DOHH2 (cell line): ENCODE measurements around the gene DBNDD1.
"Not testable (repeated sequence)": the region's sequence is repeated elsewhere in the genome, so short reads cannot be mapped to it uniquely, and the experiment has no call there.

Experiments
- H3F3A ChIP-seq: fragments of 200-600 bp; sonication (generic), shearing (Covaris generic); 2 replicates; pipeline ENCODE4 v1.6.0; 2016; ENCODE audit warnings: antibody characterized with exemption, mild to moderate bottlenecking; ENCODE audit not compliant: control insufficient read depth, insufficient read depth
- H3K27ac ChIP-seq: fragments of 200-600 bp; sonication (generic); 2 replicates; pipeline ENCODE4 v1.5.1; 2014; ENCODE audit warnings: low read depth, mild to moderate bottlenecking, low read length, moderate library complexity
- H3K27me3 ChIP-seq: fragments of 200-600 bp; sonication (generic); 2 replicates; pipeline ENCODE4 v1.6.1; 2014; ENCODE audit warnings: mild to moderate bottlenecking, low read length, mixed read lengths; ENCODE audit not compliant: control insufficient read depth
- H3K36me3 ChIP-seq: fragments of 200-600 bp; sonication (generic); 2 replicates; pipeline ENCODE4 v1.6.1; 2014; ENCODE audit warnings: mild to moderate bottlenecking, low read length, moderate library complexity, mixed read lengths; ENCODE audit not compliant: control insufficient read depth
- H3K4me1 ChIP-seq: fragments of 200-600 bp; sonication (generic); 2 replicates; pipeline ENCODE4 v1.6.1; 2014; ENCODE audit warnings: mild to moderate bottlenecking, low read length, mixed read lengths; ENCODE audit not compliant: control insufficient read depth
- H3K4me2 ChIP-seq: fragments of 200-600 bp; sonication (generic); 2 replicates; pipeline ENCODE4 v1.6.0; 2014; ENCODE audit warnings: mild to moderate bottlenecking, low read length, moderate library complexity
- H3K4me3 ChIP-seq: fragments of 200-600 bp; sonication (generic); 2 replicates; pipeline ENCODE4 v1.5.1; 2014; ENCODE audit warnings: mild to moderate bottlenecking, low read length, mixed read lengths
- H3K79me2 ChIP-seq: fragments of 200-600 bp; sonication (generic); 2 replicates; pipeline ENCODE4 v1.6.1; 2014; ENCODE audit warnings: mild to moderate bottlenecking, low read length, mixed read lengths; ENCODE audit not compliant: control insufficient read depth
- H3K9me2 ChIP-seq: fragments of 200-600 bp; sonication (generic); replicated peaks from 2 replicates; pipeline ENCODE4 v1.6.1; 2014; ENCODE audit warnings: mild to moderate bottlenecking, low read length, mixed read lengths; ENCODE audit not compliant: control insufficient read depth
- H3K9me3 ChIP-seq: fragments of 200-600 bp; sonication (generic); 2 replicates; pipeline ENCODE4 v1.6.1; 2014; ENCODE audit warnings: antibody characterized with exemption, low read length, mixed read lengths; ENCODE audit not compliant: control insufficient read depth, insufficient read depth
- H4K20me1 ChIP-seq: fragments of 200-600 bp; sonication (generic); 2 replicates; pipeline ENCODE4 v1.6.0; 2014; ENCODE audit warnings: low read depth, mild to moderate bottlenecking, antibody characterized with exemption, low read length, moderate library complexity; ENCODE audit not compliant: control insufficient read depth, insufficient read depth
- EZH2phosphoT487 ChIP-seq: fragments of 200-600 bp; sonication (generic); IDR thresholded peaks from 2 replicates; pipeline ENCODE4 v1.6.1; 2017; ENCODE audit warnings: borderline replicate concordance, mild to moderate bottlenecking, antibody characterized with exemption, low read length, moderate library complexity, mixed read lengths
- TF ChIP-seq, protein P1 (sequence below): fragments of 200-600 bp; sonication (generic); IDR thresholded peaks from one replicate; pipeline ENCODE4 v1.5.1; 2014; ENCODE audit warnings: antibody characterized with exemption, mild to moderate bottlenecking, low read depth, low read length; ENCODE audit not compliant: poor library complexity, severe bottlenecking

DBNDD1 gene, protein sequence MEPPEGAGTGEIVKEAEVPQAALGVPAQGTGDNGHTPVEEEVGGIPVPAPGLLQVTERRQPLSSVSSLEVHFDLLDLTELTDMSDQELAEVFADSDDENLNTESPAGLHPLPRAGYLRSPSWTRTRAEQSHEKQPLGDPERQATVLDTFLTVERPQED

GRCh38 chr16:90018652-90019542 lies at the start of gene DBNDD1:
TSS of gene DBNDD1 (minus strand) at chr16:90019456. CDS start at chr16:90019341, 115 bp downstream.
- Histone ChIP-seq H3K9me3 (no peaks in the 10 kb centered on the region), H3K36me3 (no peaks in the 10 kb centered on the region), H3K4me2 (peak within 1 kb of the TSS; percentile 58), H3F3A (peaks cover 11% of the 10 kb centered on the region), H3K9me2 (no peaks in the 10 kb centered on the region), H3K79me2 (no peaks in the 10 kb centered on the region), H3K27me3 (peaks cover 88% of the 10 kb centered on the region), H3K27ac (no peak within 1 kb of the TSS), H3K4me1 (peaks cover 20% of the 10 kb centered on the region), H3K4me3 (peak within 1 kb of the TSS; percentile 36; the same call in 1 of the 2 replicates), H4K20me1 (peaks cover 7% of the 10 kb centered on the region; the same call in 1 of the 2 replicates)
- TF ChIP-seq EZH2phosphoT487 = no peak
- TF ChIP-seq, protein P1, sequence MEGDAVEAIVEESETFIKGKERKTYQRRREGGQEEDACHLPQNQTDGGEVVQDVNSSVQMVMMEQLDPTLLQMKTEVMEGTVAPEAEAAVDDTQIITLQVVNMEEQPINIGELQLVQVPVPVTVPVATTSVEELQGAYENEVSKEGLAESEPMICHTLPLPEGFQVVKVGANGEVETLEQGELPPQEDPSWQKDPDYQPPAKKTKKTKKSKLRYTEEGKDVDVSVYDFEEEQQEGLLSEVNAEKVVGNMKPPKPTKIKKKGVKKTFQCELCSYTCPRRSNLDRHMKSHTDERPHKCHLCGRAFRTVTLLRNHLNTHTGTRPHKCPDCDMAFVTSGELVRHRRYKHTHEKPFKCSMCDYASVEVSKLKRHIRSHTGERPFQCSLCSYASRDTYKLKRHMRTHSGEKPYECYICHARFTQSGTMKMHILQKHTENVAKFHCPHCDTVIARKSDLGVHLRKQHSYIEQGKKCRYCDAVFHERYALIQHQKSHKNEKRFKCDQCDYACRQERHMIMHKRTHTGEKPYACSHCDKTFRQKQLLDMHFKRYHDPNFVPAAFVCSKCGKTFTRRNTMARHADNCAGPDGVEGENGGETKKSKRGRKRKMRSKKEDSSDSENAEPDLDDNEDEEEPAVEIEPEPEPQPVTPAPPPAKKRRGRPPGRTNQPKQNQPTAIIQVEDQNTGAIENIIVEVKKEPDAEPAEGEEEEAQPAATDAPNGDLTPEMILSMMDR = no peak

DNA sequence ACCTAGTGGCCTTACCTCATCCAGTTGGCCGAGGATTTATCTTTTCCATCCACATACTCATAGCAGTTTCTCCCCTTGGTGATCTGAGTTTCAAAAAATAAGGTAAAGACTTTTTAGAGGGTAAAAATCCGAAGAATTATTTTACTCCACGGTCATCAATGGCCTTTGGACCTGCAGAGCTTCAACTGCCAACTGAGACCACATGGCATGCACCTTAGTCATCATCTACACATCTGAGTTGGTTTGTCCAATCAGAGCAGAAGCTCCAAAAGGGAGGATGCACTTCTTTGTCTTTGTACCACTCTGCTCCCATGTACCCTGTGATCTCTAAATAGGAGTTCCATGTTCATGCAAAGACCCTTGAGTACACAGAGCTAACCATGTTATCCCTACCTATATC lies 42.2 kb upstream of the DBNDD1 start:
- Histone ChIP-seq H3F3A (no peaks in the 10 kb centered on the region), H4K20me1 (no peaks in the 10 kb centered on the region), H3K79me2 (no peaks in the 10 kb centered on the region), H3K36me3 (no peaks in the 10 kb centered on the region), H3K27me3 (peaks cover 24% of the 10 kb centered on the region), H3K9me2 (no peaks in the 10 kb centered on the region), H3K9me3 (no peaks in the 10 kb centered on the region), H3K4me1 (no peaks in the 10 kb centered on the region), H3K27ac (no peak overlapping the region), H3K4me3 (no peak overlapping the region), H3K4me2 (no peak overlapping the region)
- no peak for TF ChIP-seq EZH2phosphoT487
- TF ChIP-seq, protein P1 = no peak

DNA sequence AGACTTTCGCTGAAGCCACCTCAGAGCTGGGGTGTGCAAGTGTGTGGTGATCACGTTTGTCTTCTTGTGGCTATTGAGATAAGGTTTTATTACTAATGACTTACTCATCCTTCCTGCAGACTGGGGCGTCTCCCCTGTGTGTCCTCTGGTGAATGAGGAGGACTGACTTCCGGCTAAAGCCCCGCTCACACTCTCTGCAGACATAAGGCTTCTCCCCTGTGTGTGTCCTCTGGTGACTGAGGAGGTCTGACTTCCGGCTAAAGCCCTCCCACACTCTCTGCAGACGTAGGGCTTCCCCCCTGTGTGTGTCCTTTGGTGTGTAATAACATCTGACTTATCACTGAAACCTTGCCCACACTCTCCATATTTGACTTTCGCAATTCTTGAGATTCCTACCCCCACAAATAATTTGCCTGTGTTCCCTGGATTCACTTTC lies 38.5 kb upstream of the DBNDD1 start:
- no peak overlapping the region for H3K4me3 ChIP-seq

GRCh38 chr16:90056521-90056920 lies 37.3 kb upstream of the DBNDD1 start:
- not testable (repeated sequence) for H3K27me3 ChIP-seq, H3K79me2 ChIP-seq, H3K4me1 ChIP-seq, H3K27ac ChIP-seq, H3K4me2 ChIP-seq, H3K36me3 ChIP-seq, H3K9me2 ChIP-seq, H3K4me3 ChIP-seq, H3F3A ChIP-seq, H4K20me1 ChIP-seq
- peaks cover 18% of the 10 kb centered on the region for H3K9me3 ChIP-seq

More for the DNA sequence above, 38.5 kb upstream of the DBNDD1 start:
- Histone ChIP-seq H4K20me1 (no peaks in the 10 kb centered on the region), H3K4me2 (no peak overlapping the region), H3K9me2 (no peaks in the 10 kb centered on the region), H3K79me2 (no peaks in the 10 kb centered on the region), H3K27me3 (peaks cover 12% of the 10 kb centered on the region), H3F3A (no peaks in the 10 kb centered on the region), H3K27ac (no peak overlapping the region), H3K4me1 (no peaks in the 10 kb centered on the region), H3K36me3 (no peaks in the 10 kb centered on the region), H3K9me3 (peaks cover 18% of the 10 kb centered on the region)
- no peak for TF ChIP-seq EZH2phosphoT487
- TF ChIP-seq, protein P1 = no peak
